Skeletal muscle cell (primary cell): ENCODE results near the gene TRIP11.

Experiments used
- DNase-seq: peaks from one replicate; pipeline ENCODE4 v3.0.0-alpha.2; 2010; ENCODE audit warnings: low read depth
- H3K4me3 ChIP-seq: 2 replicates; pipeline ENCODE4 v1.5.1; 2011; ENCODE audit warnings: low read depth, mild to moderate bottlenecking, control low read depth, low read length, moderate library complexity

TRIP11 gene

GRCh38 chr14:91961297-91962220 is 78.3 kb downstream of the TRIP11 start:
- DNase-seq = no peak
- H3K4me3 ChIP-seq = no peak overlapping the region

GRCh38 chr14:91957876-91958313 is 82.0 kb downstream of the TRIP11 start:
- H3K4me3 ChIP-seq = no peak overlapping the region
- DNase-seq = no peak

- no peak for DNase-seq
- no peak overlapping the region for H3K4me3 ChIP-seq
Observed at GRCh38 chr14:91956616-91957015, 83.2 kb downstream of the TRIP11 start.

GRCh38 chr14:91955168-91955567 is 84.7 kb downstream of the TRIP11 start:
- no peak overlapping the region for H3K4me3 ChIP-seq
- DNase-seq = no peak

GRCh38 chr14:91953170-91953985 is 86.5 kb downstream of the TRIP11 start:
- DNase-seq = no peak

GRCh38 chr14:91947475-91948184 is 92.2 kb downstream of the TRIP11 start, which contains the start of gene FBLN5:
Gene FBLN5, minus strand, starts transcription at chr14:91947694. Its CDS starts 465 bp downstream, at chr14:91947229.
- H3K4me3 ChIP-seq = peak within 1 kb of the TSS; percentile 75
- peak; percentile 49 for DNase-seq

More at GRCh38 chr14:91953170-91953985, 86.5 kb downstream of the TRIP11 start:
- H3K4me3 ChIP-seq = no peak overlapping the region

GRCh38 chr14:91946622-91947474 is 93.0 kb downstream of the TRIP11 start:
- no peak for DNase-seq

GRCh38 chr14:91945751-91946621 is 93.9 kb downstream of the TRIP11 start:
- DNase-seq = no peak
- H3K4me3 ChIP-seq = peak overlapping the region; percentile 75

More at GRCh38 chr14:91946622-91947474, 93.0 kb downstream of the TRIP11 start:
- peak overlapping the region; percentile 75 for H3K4me3 ChIP-seq

- H3K4me3 ChIP-seq = no peak overlapping the region
- DNase-seq = no peak
Observed at GRCh38 chr14:91942946-91943345, 96.9 kb downstream of the TRIP11 start.

- no peak overlapping the region for H3K4me3 ChIP-seq
- no peak for DNase-seq
Observed at GRCh38 chr14:91942128-91942527, 97.7 kb downstream of the TRIP11 start.

GRCh38 chr14:91940209-91940608 is 99.7 kb downstream of the TRIP11 start:
- no peak overlapping the region for H3K4me3 ChIP-seq
- DNase-seq = no peak

- H3K4me3 ChIP-seq = no peak overlapping the region
- no peak for DNase-seq
Observed at GRCh38 chr14:91935586-91935985, 104.3 kb downstream of the TRIP11 start.

- H3K4me3 ChIP-seq = no peak overlapping the region
- no peak for DNase-seq
Observed at GRCh38 chr14:91934554-91935285, 105.1 kb downstream of the TRIP11 start.

- no peak overlapping the region for H3K4me3 ChIP-seq
- DNase-seq = no peak
Observed at GRCh38 chr14:91931478-91932088, 108.3 kb downstream of the TRIP11 start.

- no peak overlapping the region for H3K4me3 ChIP-seq
- DNase-seq = no peak
Observed at GRCh38 chr14:91929700-91930099, 110.2 kb downstream of the TRIP11 start.

- H3K4me3 ChIP-seq = no peak overlapping the region
Observed at GRCh38 chr14:91927800-91928199, 112.1 kb downstream of the TRIP11 start.

GRCh38 chr14:91927191-91927590 is 112.7 kb downstream of the TRIP11 start:
- no peak overlapping the region for H3K4me3 ChIP-seq
- DNase-seq = no peak

More at GRCh38 chr14:91927800-91928199, 112.1 kb downstream of the TRIP11 start:
- no peak for DNase-seq
